Erythroblast (primary cell): ENCODE data around the gene CDHR3.

Experiments
- GATA1 ChIP-seq: IDR thresholded peaks from 2 replicates; pipeline ENCODE4 v1.6.1; 2011; ENCODE audit warnings: low read depth, mild to moderate bottlenecking, control low read depth, low read length, moderate library complexity
- POLR2A ChIP-seq: IDR thresholded peaks from 2 replicates; pipeline ENCODE4 v1.6.1; 2011; ENCODE audit warnings: mild to moderate bottlenecking, low read length

- no peak for TF ChIP-seq POLR2A
- no peak for TF ChIP-seq GATA1
Observed at GRCh38 chr7:105937411-105937810, 25.7 kb upstream of the CDHR3 start.
